ENCODE results near the gene TBC1D23.
A peak's percentile ranks its signal among the peaks of the same experiment; 100 is the strongest.
"Not testable (repeated sequence)": the region's sequence is repeated elsewhere in the genome, so short reads cannot be mapped to it uniquely, and the experiment has no call there.

Gene TBC1D23

GRCh38 chr3:100310355-100310965, 49.7 kb downstream of the TBC1D23 start:
- DNase-seq, result no peak

- DNase-seq, result no peak
Observed at GRCh38 chr3:100311011-100311410, 50.2 kb downstream of the TBC1D23 start.

DNA sequence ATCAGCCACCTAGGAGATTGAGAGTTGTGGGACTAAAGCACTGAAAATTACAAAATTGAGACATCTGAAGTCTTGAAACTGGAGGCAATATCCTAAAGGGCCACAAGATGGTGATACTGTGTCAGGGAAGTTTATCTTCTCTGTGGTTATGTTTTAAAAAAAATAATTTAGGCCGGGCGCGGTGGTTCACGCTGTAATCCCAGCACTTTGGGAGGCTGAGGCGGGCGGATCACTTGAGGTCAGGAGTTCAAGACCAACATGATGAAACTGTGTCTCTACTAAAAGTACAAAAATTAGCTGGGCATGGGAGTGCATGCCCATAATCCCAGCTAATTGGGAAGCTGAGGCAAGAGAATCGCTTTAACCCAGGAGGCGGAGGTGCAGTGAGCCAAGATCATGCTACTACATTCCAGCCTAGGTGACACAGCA, 55.9 kb downstream of the TBC1D23 start:
- peak; percentile 62 for DNase-seq

DNA sequence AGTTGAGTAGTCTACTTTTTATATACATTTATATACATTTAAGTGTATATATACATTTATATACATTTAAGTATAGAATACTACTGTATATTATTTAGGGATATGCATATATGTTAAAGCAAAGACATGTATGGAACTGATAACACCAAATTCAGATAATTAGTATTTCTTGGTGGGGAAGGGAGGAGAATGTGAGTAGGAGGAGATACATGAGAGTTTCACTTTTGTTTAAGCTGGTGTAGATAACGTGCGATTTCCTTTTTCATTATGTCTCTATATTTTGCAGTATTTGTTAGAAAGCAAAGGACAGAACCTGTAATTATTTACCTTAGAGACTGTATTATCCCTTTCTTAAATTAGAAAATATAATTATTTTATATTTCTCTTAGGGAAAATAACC, 57.1 kb downstream of the TBC1D23 start:
- no peak for DNase-seq

DNA sequence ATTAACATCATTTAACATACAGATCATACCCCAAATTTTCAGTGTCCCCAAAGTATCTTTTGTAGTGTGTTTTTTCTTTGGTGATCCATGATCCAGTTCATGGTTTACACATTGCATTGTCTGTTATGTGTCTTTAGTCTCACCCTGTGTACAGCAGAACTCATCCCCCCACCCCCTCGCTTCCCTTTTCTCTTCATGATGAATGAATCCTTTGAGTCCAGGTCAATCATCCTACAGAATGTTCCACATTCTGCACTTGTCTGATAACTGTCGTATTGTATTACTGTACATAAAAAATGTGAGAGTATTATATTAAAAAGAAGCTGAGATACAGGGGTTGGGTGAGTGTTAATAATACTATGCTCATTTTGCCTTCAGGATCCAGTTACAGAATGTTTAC, 59.2 kb downstream of the TBC1D23 start:
- DNase-seq, result no peak

DNA sequence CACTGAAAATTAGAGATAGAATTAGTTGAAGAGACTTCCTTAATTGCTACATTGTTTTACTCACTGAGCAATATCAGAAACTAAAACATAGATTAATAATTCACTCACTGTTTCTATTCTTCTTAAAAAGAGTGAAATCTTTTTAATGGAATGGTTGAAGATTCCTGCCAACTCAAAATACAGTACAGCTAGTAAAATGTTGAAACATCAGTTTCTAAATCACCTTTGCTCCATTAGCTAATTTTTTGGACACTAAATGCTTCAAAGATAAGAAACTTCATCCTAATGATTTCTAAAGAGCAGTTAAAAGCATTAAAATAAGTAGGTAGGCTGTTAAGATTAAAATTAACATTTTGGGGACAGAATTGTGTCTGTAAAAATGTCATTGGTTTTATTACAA, 63.3 kb downstream of the TBC1D23 start:
- DNase-seq, result no peak

GRCh38 chr3:100325827-100326226, 65.0 kb downstream of the TBC1D23 start:
- DNase-seq, result no peak

- DNase-seq, result not testable (repeated sequence)
Observed at GRCh38 chr3:100327377-100327776, 66.6 kb downstream of the TBC1D23 start.

DNA sequence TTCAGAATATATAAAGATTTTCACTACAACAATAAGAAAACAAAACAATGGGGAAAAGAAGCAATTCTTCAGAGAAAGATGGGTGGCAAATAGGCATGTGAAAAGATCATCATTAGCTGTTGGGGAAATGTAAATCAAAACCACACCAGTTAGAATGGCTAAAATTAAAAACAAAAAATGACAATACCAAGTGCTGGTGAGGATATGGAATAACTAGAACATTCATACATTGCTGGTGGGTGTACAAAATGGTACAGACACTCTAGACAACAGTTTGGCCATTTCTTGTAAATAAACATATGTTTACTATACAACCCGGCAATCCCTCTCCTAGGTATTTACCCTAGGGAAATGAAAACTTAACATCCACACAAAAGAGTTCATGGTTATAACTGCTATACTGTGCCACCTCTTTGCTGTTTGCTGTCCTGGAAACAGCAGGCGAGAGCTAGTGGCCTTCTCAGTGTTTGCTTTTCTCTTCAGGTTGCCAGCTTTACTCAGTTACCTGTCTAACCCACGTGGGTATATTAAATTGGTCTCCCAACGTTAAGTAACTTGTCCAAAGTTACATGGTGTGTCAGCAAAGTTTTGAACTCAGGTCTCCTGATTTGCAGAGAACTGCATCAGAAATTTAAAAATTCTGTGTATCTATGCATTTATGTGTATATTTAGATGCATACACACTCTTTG, 69.2 kb downstream of the TBC1D23 start:
- DNase-seq, result no peak

DNA sequence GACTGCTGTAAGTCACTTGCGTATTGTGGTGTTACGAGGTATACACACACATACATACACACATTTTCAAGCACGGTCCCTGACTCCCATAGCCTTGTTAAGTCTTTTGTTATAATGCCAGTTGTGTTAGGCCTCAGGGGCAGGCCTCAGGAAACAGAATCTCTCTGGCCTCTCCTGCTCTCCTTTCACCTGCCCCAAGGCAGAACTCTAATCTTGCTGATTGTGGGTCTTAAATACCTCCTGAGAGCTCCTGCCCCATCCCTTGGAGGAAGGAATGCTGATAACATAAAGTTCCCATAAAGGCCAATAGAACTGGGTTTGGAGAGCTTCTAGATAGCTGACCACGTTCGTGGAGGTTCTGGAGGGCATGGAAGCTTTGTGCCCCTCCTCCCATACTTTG, 69.9 kb downstream of the TBC1D23 start:
- DNase-seq, result no peak

GRCh38 chr3:100331660-100332059, 70.9 kb downstream of the TBC1D23 start:
- no peak for DNase-seq

DNA sequence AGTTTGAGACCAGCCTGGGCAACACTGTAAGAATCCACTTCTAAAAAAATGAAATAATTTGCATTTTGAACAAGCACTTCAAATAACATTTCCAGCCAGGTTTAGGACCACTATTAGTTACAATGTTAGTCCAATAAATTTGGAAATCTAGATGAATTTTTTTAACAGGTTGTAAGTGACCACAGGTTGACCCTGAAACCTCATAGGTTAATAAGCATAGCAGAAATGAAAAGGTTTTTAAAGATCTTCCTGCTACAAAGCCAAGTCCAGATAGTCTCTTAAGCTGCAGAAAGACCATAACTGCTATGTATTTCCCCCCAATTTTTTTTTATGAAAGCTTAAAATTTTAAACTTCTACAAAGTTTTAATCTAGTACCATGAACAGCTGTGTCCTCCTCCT, 72.3 kb downstream of the TBC1D23 start:
- DNase-seq, result no peak

- DNase-seq, result no peak
Observed at GRCh38 chr3:100333970-100334487, 73.2 kb downstream of the TBC1D23 start.

DNA sequence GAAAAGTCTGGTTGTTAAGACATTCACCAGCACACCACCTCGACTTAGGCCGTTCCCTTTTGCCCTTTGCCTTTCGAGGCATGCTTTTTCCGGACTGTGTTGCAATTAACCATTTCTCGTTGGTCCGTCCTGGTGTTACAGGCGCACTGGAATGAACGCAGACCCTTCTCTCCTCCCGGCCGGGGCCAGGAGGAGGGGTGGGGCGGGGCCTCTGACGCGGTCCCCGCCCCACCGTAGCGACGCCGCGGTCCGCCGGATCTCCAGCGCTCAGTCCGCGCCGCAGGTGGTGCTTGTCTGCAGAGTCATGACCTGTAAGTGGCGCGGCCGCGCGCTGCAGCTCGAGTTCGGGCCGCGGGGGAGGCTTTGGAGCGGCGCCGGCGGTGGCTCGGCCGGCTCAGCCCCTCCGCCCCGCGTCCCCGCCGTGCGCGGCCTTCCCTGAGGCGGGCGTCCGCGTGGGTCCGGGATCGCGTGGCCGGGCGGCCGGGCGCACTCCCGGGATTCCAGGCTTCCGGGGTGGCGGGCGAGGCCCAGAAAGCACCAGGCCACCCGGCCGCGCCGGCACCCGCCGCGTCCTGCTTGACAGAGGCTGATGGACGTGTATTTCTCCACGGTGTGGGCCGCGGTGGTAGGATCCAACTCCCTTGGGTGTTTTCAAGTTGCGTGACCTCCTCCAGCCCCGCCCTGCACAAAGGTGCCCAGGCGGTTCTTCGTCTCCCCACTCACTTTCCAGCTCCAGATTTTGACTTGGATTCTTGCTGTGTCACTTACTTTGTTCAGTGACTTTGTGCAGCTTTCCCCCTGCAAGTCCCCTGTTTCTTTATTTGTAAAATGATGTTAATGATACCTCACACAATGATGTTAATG, 73.9 kb downstream of the TBC1D23 start, which contains the start of gene NIT2:
TSS of gene NIT2 (plus strand) at position 270 of the 864 bp plus-strand sequence. CDS start at position 305, 35 bp downstream.
- DNase-seq, result peak; percentile 35

- DNase-seq, result no peak
Observed at GRCh38 chr3:100335434-100335833, 74.6 kb downstream of the TBC1D23 start.

DNA sequence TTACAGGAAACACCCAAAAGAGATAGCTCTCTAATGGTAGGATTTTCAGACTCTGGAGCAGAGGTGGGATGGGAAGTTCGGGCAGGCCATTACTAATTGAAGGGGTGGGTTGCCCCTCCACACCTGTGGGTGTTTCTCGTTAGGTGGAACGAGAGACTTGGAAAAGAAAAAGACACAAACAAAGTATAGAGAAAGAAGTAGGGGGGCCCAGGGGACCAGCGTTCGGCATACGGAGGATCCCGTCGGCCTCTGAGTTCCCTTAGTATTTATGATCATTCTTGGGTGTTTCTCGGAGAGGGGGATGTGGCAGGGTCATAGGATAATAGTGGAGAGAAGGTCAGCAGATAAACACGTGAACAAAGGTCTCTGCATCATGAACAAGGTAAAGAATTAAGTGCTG, 75.4 kb downstream of the TBC1D23 start:
- DNase-seq, result not testable (repeated sequence)

DNA sequence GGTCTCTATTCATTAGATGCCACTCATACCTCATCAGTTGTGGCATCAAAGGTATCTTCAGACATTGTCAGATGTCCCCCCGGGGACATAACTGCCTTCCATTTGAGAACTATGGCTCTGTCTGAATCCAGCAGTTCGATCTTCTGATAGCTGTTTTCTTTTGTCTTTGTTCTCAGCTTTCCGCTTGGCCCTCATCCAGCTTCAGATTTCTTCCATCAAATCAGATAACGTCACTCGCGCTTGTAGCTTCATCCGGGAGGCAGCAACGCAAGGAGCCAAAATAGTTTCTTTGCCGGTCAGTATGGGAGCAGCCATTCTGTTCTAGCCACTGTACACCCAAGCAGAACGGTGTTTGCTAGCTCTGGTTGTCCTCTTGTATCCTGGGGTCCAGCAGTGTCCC, 78.1 kb downstream of the TBC1D23 start:
- DNase-seq, result no peak

DNA sequence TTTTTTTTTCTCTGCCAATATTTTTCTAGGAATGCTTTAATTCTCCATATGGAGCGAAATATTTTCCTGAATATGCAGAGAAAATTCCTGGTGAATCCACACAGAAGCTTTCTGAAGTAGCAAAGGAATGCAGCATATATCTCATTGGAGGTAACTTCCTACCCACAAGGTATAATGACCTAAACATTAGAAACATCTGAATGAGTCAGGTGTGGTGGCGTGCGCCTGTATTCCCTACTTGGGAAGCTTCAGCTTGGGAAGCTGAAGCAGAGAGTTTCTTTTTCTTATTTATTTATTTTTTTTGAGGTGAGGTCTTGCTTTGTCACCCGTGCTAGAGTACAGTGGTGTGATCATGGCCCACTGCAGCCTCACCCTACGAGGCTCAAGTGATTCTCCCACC, 79.0 kb downstream of the TBC1D23 start:
- DNase-seq, result no peak

- no peak for DNase-seq
Observed at GRCh38 chr3:100340527-100340926, 79.7 kb downstream of the TBC1D23 start.

DNA sequence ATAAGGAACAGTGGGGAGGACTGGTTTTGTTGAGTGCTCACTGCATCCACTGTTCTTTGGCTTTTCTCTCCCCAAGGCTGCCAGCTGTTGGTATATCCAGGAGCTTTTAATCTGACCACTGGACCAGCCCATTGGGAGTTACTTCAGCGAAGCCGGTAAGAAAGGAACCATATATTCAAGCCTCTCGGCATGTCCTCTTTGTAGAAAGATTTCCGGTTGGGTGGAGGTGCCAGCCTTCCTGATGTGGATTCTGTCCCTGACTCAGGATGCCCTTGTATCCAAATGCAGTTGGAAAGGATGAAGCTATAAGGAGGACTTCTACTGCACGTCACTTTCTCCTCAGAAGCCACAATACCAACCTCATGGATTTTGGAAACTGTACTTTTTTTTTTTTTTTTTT, 87.9 kb downstream of the TBC1D23 start:
- no peak for DNase-seq

DNA sequence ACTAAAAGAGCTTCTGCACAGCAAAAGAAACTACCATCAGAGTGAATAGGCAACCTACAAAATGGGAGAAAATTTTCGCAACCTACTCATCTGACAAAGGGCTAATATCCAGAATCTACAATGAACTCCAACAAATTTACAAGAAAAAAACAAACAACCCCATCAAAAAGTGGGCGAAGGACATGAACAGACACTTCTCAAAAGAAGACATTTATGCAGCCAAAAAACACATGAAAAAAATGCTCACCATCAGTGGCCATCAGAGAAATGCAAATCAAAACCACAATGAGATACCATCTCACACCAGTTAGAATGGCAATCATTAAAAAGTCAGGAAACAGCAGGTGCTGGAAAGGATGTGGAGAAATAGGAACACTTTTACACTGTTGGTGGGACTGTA, 91.0 kb downstream of the TBC1D23 start:
- not testable (repeated sequence) for DNase-seq

GRCh38 chr3:100352296-100353231, 91.8 kb downstream of the TBC1D23 start:
- no peak for DNase-seq
